AG04449 (cell line): Measurements from ENCODE around the gene ARL5A.
"Not testable (repeated sequence)": the region's sequence is repeated elsewhere in the genome, so short reads cannot be mapped to it uniquely, and the experiment has no call there.

ENCODE experiments used
- CTCF ChIA-PET: fragments of 350-600 bp; formaldehyde crosslinking; extraction: SDS; loops from one replicate; lab custom pipeline; 2021; ENCODE audit warnings: antibody characterized with exemption; lab: Yijun Ruan, JAX
- POLR2A ChIA-PET: fragments of 400-600, 350-600 bp; formaldehyde crosslinking; extraction: SDS; loops from one replicate; lab custom pipeline; 2020; ENCODE audit warnings: antibody characterized with exemption, inconsistent platforms; lab: Yijun Ruan, JAX
- DNase-seq: peaks from one replicate; pipeline ENCODE4 v3.0.0-alpha.2; 2010; ENCODE audit warnings: low read depth, low spot score
- H3K4me3 ChIP-seq: 2 replicates; pipeline ENCODE4 v1.5.1; 2011; ENCODE audit warnings: low read depth, mild to moderate bottlenecking, control low read depth, low read length
- TF ChIP-seq, protein P1 (sequence below): IDR thresholded peaks from one replicate; pipeline ENCODE4 v1.5.1; 2011; ENCODE audit warnings: mild to moderate bottlenecking, moderate library complexity, low read length, control low read depth, inconsistent platforms; ENCODE audit not compliant: insufficient read depth; ENCODE audit errors: missing control alignments

Gene ARL5A

DNA sequence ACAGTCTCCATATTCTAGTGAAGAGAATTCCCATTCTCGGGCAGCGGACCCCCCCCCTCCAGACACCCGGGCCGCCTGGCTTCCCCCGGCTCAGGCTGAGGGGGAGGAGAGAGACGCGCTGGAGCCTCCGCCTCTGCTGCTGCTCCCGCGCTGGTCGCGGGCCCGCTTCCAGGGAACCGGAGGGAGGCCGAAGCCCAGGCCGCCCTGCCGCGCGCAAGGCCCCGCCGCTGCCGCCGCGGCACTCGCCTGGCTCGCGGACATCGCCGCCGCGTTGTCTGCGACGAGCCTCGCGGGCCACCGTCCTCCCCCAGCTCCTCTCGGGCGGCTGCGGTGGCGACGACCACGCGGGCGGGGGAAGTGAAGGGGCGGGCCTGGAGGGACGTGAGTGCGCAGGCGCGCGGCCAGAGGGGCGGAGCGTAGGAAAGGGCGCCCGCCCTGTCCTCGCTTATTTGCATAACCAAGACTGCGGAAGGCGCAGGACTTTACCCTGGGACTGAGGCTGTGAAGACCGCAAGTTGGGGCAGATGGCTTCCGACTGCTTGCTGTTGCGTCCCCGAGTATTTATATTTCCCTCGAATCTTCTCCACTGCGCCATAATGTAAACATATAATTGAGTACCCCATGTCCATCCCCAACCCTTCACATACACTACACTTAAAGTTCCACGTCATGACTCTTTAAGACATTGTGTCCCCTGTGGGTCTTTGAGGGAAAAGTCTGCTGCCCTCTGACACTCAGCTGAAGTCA, at the start of gene ARL5A:
Gene ARL5A, minus strand, starts transcription at position 279 of the 747 bp plus-strand sequence. Its CDS starts 245 bp downstream, at position 34.
- TF ChIP-seq, protein P1, sequence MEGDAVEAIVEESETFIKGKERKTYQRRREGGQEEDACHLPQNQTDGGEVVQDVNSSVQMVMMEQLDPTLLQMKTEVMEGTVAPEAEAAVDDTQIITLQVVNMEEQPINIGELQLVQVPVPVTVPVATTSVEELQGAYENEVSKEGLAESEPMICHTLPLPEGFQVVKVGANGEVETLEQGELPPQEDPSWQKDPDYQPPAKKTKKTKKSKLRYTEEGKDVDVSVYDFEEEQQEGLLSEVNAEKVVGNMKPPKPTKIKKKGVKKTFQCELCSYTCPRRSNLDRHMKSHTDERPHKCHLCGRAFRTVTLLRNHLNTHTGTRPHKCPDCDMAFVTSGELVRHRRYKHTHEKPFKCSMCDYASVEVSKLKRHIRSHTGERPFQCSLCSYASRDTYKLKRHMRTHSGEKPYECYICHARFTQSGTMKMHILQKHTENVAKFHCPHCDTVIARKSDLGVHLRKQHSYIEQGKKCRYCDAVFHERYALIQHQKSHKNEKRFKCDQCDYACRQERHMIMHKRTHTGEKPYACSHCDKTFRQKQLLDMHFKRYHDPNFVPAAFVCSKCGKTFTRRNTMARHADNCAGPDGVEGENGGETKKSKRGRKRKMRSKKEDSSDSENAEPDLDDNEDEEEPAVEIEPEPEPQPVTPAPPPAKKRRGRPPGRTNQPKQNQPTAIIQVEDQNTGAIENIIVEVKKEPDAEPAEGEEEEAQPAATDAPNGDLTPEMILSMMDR, result no peak
- H3K4me3 ChIP-seq, result peak within 1 kb of the TSS; percentile 81
- POLR2A ChIA-PET, result interaction anchor here (1.0 kb wide), 1 partner anchor 17 kb away, joined by 3 read pairs; no protein-coding TSS in a partner anchor
- CTCF ChIA-PET, result interaction anchor here (0.9 to 2.2 kb wide), 3 partner anchors 9 to 198 kb away, joined by 4 to 7 read pairs (median 7); no protein-coding TSS in a partner anchor
- peak; percentile 64 for DNase-seq

- DNase-seq, CTCF ChIA-PET, POLR2A ChIA-PET, H3K4me3 ChIP-seq: not testable (repeated sequence)
These were observed 47.4 kb upstream of the ARL5A start for GRCh38 chr2:151875631-151876030.

GRCh38 chr2:151872463-151872862, 44.2 kb upstream of the ARL5A start:
- ChIA-PET POLR2A (no interaction called here), CTCF (no interaction called here)
- TF ChIP-seq, protein P1, result no peak
- H3K4me3 ChIP-seq, result no peak overlapping the region
- no peak for DNase-seq

DNA sequence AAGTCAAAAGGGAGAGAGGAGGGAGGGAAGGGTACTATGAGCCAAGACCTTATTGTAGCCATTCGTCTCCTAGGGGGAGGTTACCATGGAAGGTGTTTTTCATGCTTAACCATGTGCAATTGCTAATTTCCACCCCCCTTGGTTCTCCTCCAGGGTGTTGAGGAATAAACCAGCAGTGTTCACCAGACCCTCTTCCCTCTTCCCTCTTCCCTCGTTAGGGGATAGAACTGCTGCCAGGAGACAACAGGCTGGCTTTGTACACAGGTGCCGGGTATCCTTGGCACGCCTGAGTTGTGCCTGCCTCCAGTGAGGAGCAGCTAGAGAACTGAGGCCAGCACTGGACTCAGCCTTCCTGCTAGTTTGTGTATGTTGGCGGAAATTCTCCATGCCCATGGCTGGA, 41.1 kb upstream of the ARL5A start:
- ChIA-PET POLR2A (no interaction called here), CTCF (no interaction called here)
- no peak overlapping the region for H3K4me3 ChIP-seq
- TF ChIP-seq, protein P1, result no peak
- DNase-seq, result no peak

DNA sequence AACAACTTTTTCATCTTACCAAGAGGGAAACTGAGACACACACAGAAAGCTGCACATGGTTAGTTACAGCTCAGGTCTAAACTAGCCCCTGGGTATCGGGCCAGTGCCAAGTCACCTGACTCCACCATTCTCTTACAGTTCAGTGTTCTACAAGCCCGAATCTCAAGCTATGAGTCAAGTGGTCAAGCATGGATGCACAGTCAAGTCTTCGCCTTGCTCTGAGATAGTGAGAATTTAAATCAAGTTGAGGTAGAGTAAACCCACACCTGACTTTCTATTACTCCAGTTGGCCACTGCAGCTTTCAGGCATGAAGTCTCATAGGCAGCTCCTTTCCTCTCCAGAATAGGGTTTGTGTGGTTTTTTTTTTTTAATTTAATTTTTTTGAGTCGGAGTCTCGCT, 34.5 kb upstream of the ARL5A start:
- H3K4me3 ChIP-seq, result no peak overlapping the region
- POLR2A ChIA-PET, result no interaction called here
- CTCF ChIA-PET, result no interaction called here
- DNase-seq, result no peak
- TF ChIP-seq, protein P1, result no peak

DNA sequence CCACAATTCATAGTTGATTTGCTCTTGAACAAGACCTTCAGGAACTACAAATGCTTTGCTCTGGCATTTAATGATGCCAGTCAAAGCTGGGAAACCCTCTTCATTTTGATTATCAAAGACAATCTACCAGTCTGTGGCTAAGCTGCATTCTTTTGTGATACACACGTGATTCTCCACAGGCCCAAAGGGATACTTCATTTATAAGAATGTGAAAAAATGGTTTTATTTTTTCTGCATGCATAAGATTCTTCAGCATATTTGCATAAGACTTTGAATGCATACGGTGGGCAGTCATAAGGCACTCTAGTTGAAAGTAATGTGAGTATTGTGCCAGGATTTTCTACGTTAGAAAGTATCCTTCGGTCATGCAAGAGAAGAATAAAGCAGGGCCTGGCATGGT, 33.0 kb upstream of the ARL5A start:
- CTCF ChIA-PET, result no interaction called here
- DNase-seq, result no peak
- TF ChIP-seq, protein P1, result no peak
- no peak overlapping the region for H3K4me3 ChIP-seq
- POLR2A ChIA-PET, result no interaction called here
